Measurements from ENCODE around the gene DSTYK.

Gene DSTYK

DNA sequence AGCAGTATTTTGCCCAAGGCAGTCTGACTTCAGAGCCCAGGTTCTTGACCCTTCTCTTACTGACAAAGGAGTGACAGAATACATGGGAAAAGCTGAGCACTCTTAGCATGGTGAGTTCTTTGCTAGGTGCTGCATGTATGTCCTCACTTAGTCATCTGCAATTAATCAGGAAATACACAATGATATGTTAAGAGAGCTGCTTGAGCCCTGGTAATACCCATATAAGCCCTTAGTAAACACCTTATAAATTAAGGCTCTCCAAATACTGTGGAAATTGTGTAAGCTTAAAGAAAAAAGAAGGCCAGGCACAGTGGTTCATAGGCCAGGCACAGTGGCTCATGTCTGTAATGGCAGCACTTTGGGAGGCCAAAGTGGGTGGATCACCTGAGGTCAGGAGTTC, 113.3 kb downstream of the DSTYK start:
- TF ChIP-seq, protein P1, sequence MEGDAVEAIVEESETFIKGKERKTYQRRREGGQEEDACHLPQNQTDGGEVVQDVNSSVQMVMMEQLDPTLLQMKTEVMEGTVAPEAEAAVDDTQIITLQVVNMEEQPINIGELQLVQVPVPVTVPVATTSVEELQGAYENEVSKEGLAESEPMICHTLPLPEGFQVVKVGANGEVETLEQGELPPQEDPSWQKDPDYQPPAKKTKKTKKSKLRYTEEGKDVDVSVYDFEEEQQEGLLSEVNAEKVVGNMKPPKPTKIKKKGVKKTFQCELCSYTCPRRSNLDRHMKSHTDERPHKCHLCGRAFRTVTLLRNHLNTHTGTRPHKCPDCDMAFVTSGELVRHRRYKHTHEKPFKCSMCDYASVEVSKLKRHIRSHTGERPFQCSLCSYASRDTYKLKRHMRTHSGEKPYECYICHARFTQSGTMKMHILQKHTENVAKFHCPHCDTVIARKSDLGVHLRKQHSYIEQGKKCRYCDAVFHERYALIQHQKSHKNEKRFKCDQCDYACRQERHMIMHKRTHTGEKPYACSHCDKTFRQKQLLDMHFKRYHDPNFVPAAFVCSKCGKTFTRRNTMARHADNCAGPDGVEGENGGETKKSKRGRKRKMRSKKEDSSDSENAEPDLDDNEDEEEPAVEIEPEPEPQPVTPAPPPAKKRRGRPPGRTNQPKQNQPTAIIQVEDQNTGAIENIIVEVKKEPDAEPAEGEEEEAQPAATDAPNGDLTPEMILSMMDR (IDR thresholded peaks at IDR 0.05) = no peak
- Histone ChIP-seq H3K4me3 (ENCODE audit: low read depth, low read length) (no peak overlapping the region), H3K36me3 (ENCODE audit: control insufficient read depth, insufficient read depth, low read length) (no peaks in the 10 kb centered on the region), H3K27ac (no peak overlapping the region), H3K79me2 (no peaks in the 10 kb centered on the region), H3K9me3 (ENCODE audit: control insufficient read depth, low read length) (no peaks in the 10 kb centered on the region), H2AFZ (no peak overlapping the region), H3K4me2 (ENCODE audit: low read length) (no peak overlapping the region), H3K9ac (no peak overlapping the region), H3K4me1 (no peaks in the 10 kb centered on the region), H3K27me3 (ENCODE audit: control insufficient read depth, insufficient read depth, low read length) (no peaks in the 10 kb centered on the region)

DNA sequence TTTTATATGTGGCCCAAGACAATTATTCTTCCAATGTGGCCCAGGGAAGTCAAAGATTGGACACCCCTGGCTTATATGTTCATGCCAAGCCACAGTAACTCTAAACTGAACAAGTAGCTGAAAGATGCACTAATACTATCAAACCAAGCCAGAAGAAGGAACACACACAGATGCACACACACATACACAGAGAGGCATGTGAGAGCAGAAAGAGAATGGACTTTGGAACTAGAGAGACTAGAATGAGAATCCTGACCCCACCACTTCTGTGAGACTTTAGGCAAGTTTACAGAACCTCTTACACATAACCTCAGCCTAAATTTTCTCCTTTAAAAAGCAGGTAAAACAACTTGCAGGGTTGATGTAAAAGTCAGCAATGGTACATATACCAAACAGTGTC, 116.1 kb downstream of the DSTYK start:
- TF ChIP-seq, protein P1 (IDR thresholded peaks at IDR 0.05) = no peak
- Histone ChIP-seq H3K9ac (no peak overlapping the region), H2AFZ (no peak overlapping the region), H3K4me1 (no peaks in the 10 kb centered on the region), H3K9me3 (ENCODE audit: control insufficient read depth, low read length) (no peaks in the 10 kb centered on the region), H3K4me2 (ENCODE audit: low read length) (no peak overlapping the region), H3K27ac (no peak overlapping the region), H3K4me3 (ENCODE audit: low read depth, low read length) (no peak overlapping the region), H3K27me3 (ENCODE audit: control insufficient read depth, insufficient read depth, low read length) (no peaks in the 10 kb centered on the region), H3K79me2 (no peaks in the 10 kb centered on the region), H3K36me3 (ENCODE audit: control insufficient read depth, insufficient read depth, low read length) (no peaks in the 10 kb centered on the region)

All from parathyroid adenoma (tissue), 2 donors.